Activated T-helper 9 cell treated with anti-CD3 and anti-CD28 coated beads, Interleukin-2, amount 50 U/mL, for 16 hours (primary cell): ENCODE results near the gene STX16.
A peak's percentile ranks its signal among the peaks of the same experiment; 100 is the strongest.

ENCODE experiments used
- DNase-seq: peaks from one replicate; pipeline ENCODE4 v3.0.0-alpha.2; 2020; ENCODE audit warnings: low read depth

STX16 gene

GRCh38 chr20:58650776-58651558 is at the start of gene STX16:
TSS of gene STX16 (plus strand) at chr20:58651283. CDS start at chr20:58652007, 724 bp downstream.
- peak; percentile 83 for DNase-seq

GRCh38 chr20:58602124-58602523 is 49.0 kb upstream of the STX16 start:
- DNase-seq, result no peak

- no peak for DNase-seq
These were observed 47.4 kb upstream of the STX16 start for GRCh38 chr20:58603721-58604120.

- no peak for DNase-seq
These were observed 46.8 kb upstream of the STX16 start for GRCh38 chr20:58604128-58604881.

GRCh38 chr20:58605292-58606065 is 45.6 kb upstream of the STX16 start:
- DNase-seq, result no peak

GRCh38 chr20:58606184-58606583 is 44.9 kb upstream of the STX16 start:
- DNase-seq, result no peak

- DNase-seq, result no peak
These were observed 42.8 kb upstream of the STX16 start for GRCh38 chr20:58608096-58608840.

GRCh38 chr20:58609026-58609425 is 42.1 kb upstream of the STX16 start:
- no peak for DNase-seq

GRCh38 chr20:58610071-58610800 is 40.8 kb upstream of the STX16 start:
- no peak for DNase-seq

- no peak for DNase-seq
These were observed 40.3 kb upstream of the STX16 start for GRCh38 chr20:58610811-58611210.

GRCh38 chr20:58611236-58612030 is 39.6 kb upstream of the STX16 start:
- no peak for DNase-seq

- no peak for DNase-seq
These were observed 38.9 kb upstream of the STX16 start for GRCh38 chr20:58612121-58612691.

- DNase-seq, result no peak
These were observed 37.8 kb upstream of the STX16 start for GRCh38 chr20:58613061-58613854.

GRCh38 chr20:58614366-58614765 is 36.7 kb upstream of the STX16 start:
- DNase-seq, result no peak

GRCh38 chr20:58614984-58615760 is 35.9 kb upstream of the STX16 start:
- no peak for DNase-seq

GRCh38 chr20:58616411-58616810 is 34.7 kb upstream of the STX16 start:
- no peak for DNase-seq

- DNase-seq, result no peak
These were observed 33.9 kb upstream of the STX16 start for GRCh38 chr20:58617158-58617557.

GRCh38 chr20:58618351-58619076 is 32.6 kb upstream of the STX16 start:
- no peak for DNase-seq
